Smooth muscle cell (in vitro differentiated cells): ENCODE measurements around the gene HS6ST3. TPM values are rescaled to one million over a fixed set of nuclear protein-coding genes. Genes with fewer than 3 reads are reported as not detected.
"Not testable (repeated sequence)": the region's sequence is repeated elsewhere in the genome, so short reads cannot be mapped to it uniquely, and the experiment has no call there.

Source experiments
- DNase-seq: peaks from one replicate; lab custom pipeline; 2025; ENCODE audit not compliant: unreplicated experiment; lab: John Stamatoyannopoulos, UW
- H2AFZ ChIP-seq: fragments of 200-600 bp; sonication (generic); 2 replicates; pipeline ENCODE4 v1.6.0; 2016; ENCODE audit warnings: antibody characterized with exemption, low read depth, mild to moderate bottlenecking
- H3F3A ChIP-seq: fragments of 200-600 bp; sonication (generic); 2 replicates; pipeline ENCODE4 v1.6.0; 2017; ENCODE audit warnings: antibody characterized with exemption, low read depth
- H3K27ac ChIP-seq: fragments of 200-600 bp; sonication (generic); 2 replicates; pipeline ENCODE4 v1.5.1; 2016; ENCODE audit warnings: low read depth, mild to moderate bottlenecking
- H3K27me3 ChIP-seq: fragments of 200-600 bp; sonication (generic); 2 replicates; pipeline ENCODE4 v1.6.1; 2016; ENCODE audit warnings: low read depth, mild to moderate bottlenecking
- H3K36me3 ChIP-seq: fragments of 200-600 bp; sonication (generic); 2 replicates; pipeline ENCODE4 v1.5.1; 2016; ENCODE audit warnings: low read depth
- H3K4me1 ChIP-seq: fragments of 200-600 bp; sonication (generic); 2 replicates; pipeline ENCODE4 v1.5.1; 2016; ENCODE audit warnings: low read depth
- H3K4me2 ChIP-seq: fragments of 200-600 bp; sonication (generic); 2 replicates; pipeline ENCODE4 v1.6.0; 2016; ENCODE audit warnings: mild to moderate bottlenecking
- H3K4me3 ChIP-seq: fragments of 200-600 bp; sonication (generic); 2 replicates; pipeline ENCODE4 v1.5.1; 2016; ENCODE audit warnings: mild to moderate bottlenecking
- H3K79me2 ChIP-seq: fragments of 200-600 bp; sonication (generic); 2 replicates; pipeline ENCODE4 v1.6.0; 2016; ENCODE audit warnings: low read depth, mild to moderate bottlenecking
- H3K9ac ChIP-seq: fragments of 200-600 bp; sonication (generic); 2 replicates; pipeline ENCODE4 v1.6.0; 2016; ENCODE audit warnings: low read depth
- H3K9me3 ChIP-seq: fragments of 200-600 bp; sonication (generic); replicated peaks from 2 replicates; pipeline ENCODE4 v1.5.1; 2016; ENCODE audit warnings: low read depth
- H4K20me1 ChIP-seq: fragments of 200-600 bp; sonication (generic); 2 replicates; pipeline ENCODE4 v1.6.0; 2016; ENCODE audit warnings: low read depth
- WGBS: methylation state at CpG from one replicate; pipeline ENCODE4 v1.1.7; 2016; ENCODE audit warnings: low lambda C conversion rate; 5-methylcytosine and 5-hydroxymethylcytosine counted together
- polyA plus RNA-seq: library from polyadenylated mRNA; unstranded; fragments of >200 nt; fragmentation: Nextera tagmentation; extraction: Ambion mirVana; gene quantifications from 2 replicates; pipeline ENCODE4 v1.2.1, GENCODE V29; 2016
- total RNA-seq: library from RNA; depleted of rRNA; stranded (reverse); fragments of >200 nt; gene quantifications from 2 replicates; pipeline ENCODE4 v1.2.3, GENCODE V29; 2014
- TF ChIP-seq, protein P1 (sequence below): fragments of 200-600 bp; sonication (generic); IDR thresholded peaks from 2 replicates; pipeline ENCODE4 v1.5.1; 2017; ENCODE audit warnings: borderline replicate concordance, mild to moderate bottlenecking, antibody characterized with exemption; ENCODE audit not compliant: insufficient read depth, poor library complexity, severe bottlenecking

HS6ST3 gene
- total and polyA plus RNA-seq, 2 experiments from 2014 or later = 0.09 TPM; not detected in 1

DNA sequence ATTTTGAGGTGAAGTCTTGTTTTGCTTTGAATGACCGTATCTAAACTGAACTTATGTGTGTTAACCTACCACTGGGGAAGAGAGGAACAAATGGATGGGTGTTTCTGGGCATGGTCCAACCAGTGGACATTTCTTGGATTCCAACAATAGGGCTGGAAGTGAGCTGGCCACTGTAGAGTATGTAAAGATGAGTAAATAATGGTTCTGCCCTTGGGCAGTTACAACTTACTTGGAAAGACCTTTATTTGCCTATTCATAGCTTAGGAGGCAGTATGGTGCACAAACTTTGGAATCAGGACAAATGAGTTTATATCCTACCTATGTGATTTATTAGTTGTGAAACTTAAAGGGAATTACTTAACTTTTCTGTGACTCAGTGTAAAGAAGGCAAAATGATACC is 429.5 kb downstream of the HS6ST3 start:
- H3K9me3 ChIP-seq = no peaks in the 10 kb centered on the region
- no peaks in the 10 kb centered on the region for H3K4me1 ChIP-seq
- H3F3A ChIP-seq = no peaks in the 10 kb centered on the region
- H3K27me3 ChIP-seq = no peaks in the 10 kb centered on the region
- no peak overlapping the region for H2AFZ ChIP-seq
- no peak overlapping the region for H3K9ac ChIP-seq
- 89% methylated on average over 1 of the region's 1 CpG for WGBS
- TF ChIP-seq, protein P1, sequence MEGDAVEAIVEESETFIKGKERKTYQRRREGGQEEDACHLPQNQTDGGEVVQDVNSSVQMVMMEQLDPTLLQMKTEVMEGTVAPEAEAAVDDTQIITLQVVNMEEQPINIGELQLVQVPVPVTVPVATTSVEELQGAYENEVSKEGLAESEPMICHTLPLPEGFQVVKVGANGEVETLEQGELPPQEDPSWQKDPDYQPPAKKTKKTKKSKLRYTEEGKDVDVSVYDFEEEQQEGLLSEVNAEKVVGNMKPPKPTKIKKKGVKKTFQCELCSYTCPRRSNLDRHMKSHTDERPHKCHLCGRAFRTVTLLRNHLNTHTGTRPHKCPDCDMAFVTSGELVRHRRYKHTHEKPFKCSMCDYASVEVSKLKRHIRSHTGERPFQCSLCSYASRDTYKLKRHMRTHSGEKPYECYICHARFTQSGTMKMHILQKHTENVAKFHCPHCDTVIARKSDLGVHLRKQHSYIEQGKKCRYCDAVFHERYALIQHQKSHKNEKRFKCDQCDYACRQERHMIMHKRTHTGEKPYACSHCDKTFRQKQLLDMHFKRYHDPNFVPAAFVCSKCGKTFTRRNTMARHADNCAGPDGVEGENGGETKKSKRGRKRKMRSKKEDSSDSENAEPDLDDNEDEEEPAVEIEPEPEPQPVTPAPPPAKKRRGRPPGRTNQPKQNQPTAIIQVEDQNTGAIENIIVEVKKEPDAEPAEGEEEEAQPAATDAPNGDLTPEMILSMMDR = no peak
- H3K27ac ChIP-seq = no peak overlapping the region
- H3K4me3 ChIP-seq = no peak overlapping the region
- H4K20me1 ChIP-seq = no peaks in the 10 kb centered on the region
- no peak overlapping the region for H3K4me2 ChIP-seq
- DNase-seq = no peak
- no peaks in the 10 kb centered on the region for H3K79me2 ChIP-seq
- no peaks in the 10 kb centered on the region for H3K36me3 ChIP-seq

DNA sequence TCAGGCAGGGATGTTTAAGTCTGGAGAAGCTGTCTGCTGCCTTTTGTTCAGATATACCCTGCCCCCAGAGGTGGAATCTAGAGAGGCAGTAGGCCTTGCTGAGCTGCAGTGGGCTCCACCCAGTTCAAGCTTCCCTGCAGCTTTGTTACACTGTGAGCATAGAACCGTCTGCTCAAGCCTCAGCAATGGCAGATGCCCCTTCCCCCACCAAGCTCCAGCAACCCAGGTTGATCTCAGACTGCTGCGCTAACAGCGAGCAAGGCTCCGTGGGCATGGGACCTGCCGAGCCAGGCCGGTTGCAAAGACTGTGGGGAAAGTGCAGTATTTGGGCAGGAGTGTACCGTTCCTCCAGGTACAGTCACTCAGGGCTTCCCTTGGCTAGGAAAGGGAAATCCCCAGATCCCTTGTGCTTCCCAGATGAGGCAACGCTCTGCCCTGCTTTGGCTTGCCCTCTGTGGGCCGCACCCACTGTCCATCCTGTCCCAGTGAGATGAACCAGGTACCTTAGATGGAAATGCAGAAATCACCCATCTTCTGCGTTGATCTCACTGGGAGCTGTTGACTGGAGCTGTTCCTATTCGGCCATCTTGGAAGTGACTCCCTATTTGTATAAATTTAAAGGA is 434.6 kb downstream of the HS6ST3 start:
- not testable (repeated sequence) for H3K4me2 ChIP-seq, H4K20me1 ChIP-seq, DNase-seq, H3F3A ChIP-seq, H3K79me2 ChIP-seq, H2AFZ ChIP-seq, H3K4me3 ChIP-seq, H3K27me3 ChIP-seq, H3K9ac ChIP-seq, H3K27ac ChIP-seq, H3K36me3 ChIP-seq, H3K4me1 ChIP-seq, H3K9me3 ChIP-seq
- WGBS = 90% methylated on average over 11 of the region's 11 CpGs

DNA sequence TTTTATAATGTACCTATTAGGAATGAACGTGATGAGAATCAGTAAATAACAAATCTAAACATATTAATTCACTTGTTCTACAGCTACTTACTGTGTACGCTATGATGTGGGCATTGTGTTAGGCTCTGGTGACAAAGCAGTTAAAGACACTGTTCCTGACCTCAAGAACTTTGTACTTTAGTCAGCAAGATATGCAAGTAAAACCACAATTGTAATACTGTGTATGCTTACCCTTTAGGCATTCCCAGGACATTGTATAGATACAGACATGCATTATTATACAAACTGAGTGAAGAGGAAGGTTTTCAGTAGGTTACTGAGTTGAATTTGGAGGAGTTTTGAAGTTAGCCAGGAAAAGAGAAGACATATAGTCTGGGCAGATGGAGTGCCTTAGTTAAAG is 435.8 kb downstream of the HS6ST3 start:
- TF ChIP-seq, protein P1 = no peak
- Histone ChIP-seq H3K9me3 (no peaks in the 10 kb centered on the region), H2AFZ (no peak overlapping the region), H3F3A (no peaks in the 10 kb centered on the region), H3K27ac (no peak overlapping the region), H3K36me3 (no peaks in the 10 kb centered on the region), H3K27me3 (no peaks in the 10 kb centered on the region), H3K4me2 (no peak overlapping the region), H3K9ac (no peak overlapping the region), H3K4me1 (no peaks in the 10 kb centered on the region), H4K20me1 (no peaks in the 10 kb centered on the region), H3K4me3 (no peak overlapping the region), H3K79me2 (no peaks in the 10 kb centered on the region)
- DNase-seq = no peak
- WGBS = 82% methylated on average over 2 of the region's 2 CpGs

DNA sequence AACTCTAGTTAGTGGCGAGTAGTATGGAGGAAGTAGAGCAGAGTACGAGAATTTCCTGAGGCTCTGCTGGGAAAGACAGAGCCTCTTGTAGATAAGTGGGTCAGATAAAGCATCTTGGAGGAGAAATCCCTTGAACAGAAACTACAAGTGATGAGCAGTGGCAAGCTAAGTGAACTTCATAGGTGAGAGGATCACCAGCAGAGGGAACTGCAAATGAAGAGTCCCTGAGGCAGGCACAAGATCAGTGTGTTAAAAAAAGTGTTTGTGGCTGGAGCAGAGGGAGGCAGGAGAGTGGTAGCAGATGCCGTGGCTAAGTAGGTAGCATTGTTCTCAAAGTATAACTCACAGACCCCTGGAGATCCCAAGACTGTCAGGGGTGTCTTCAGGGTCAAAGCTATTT is 437.6 kb downstream of the HS6ST3 start:
- H3K27ac ChIP-seq = no peak overlapping the region
- no peak overlapping the region for H3K9ac ChIP-seq
- TF ChIP-seq, protein P1 = no peak
- H3K4me3 ChIP-seq = no peak overlapping the region
- no peaks in the 10 kb centered on the region for H3K4me1 ChIP-seq
- no peak overlapping the region for H2AFZ ChIP-seq
- no peaks in the 10 kb centered on the region for H4K20me1 ChIP-seq
- H3K9me3 ChIP-seq = no peaks in the 10 kb centered on the region
- DNase-seq = no peak
- H3K4me2 ChIP-seq = no peak overlapping the region
- H3K36me3 ChIP-seq = no peaks in the 10 kb centered on the region
- H3F3A ChIP-seq = no peaks in the 10 kb centered on the region
- no peaks in the 10 kb centered on the region for H3K27me3 ChIP-seq
- no peaks in the 10 kb centered on the region for H3K79me2 ChIP-seq
- 58% methylated on average over 3 of the region's 3 CpGs for WGBS
